Cardiac fibroblast (primary cell): ENCODE results near the gene S1PR1.
"Not testable (repeated sequence)": the region's sequence is repeated elsewhere in the genome, so short reads cannot be mapped to it uniquely, and the experiment has no call there.

Experiments
- DNase-seq, 2 donors: peaks; one replicate each; pipeline versions ENCODE4 v3.0.0 to v3.0.0-alpha.2; 2010; ENCODE audit warnings: low read depth in 2 of 2
- H3K4me3 ChIP-seq, 2 donors: replicated peaks in 1 of 2; 1 replicate in 1 of 2; 2 replicates in 1 of 2; pipeline ENCODE4 v1.5.1; 2011; ENCODE audit warnings: low read depth in 2 of 2, low read length in 2 of 2, mild to moderate bottlenecking in 2 of 2, moderate library complexity in 1 of 2
- TF ChIP-seq, protein P1 (sequence below): IDR thresholded peaks from one replicate; pipeline ENCODE4 v1.5.1; 2011; ENCODE audit warnings: low read depth, mild to moderate bottlenecking, low read length, inconsistent platforms

The S1PR1 gene

DNA sequence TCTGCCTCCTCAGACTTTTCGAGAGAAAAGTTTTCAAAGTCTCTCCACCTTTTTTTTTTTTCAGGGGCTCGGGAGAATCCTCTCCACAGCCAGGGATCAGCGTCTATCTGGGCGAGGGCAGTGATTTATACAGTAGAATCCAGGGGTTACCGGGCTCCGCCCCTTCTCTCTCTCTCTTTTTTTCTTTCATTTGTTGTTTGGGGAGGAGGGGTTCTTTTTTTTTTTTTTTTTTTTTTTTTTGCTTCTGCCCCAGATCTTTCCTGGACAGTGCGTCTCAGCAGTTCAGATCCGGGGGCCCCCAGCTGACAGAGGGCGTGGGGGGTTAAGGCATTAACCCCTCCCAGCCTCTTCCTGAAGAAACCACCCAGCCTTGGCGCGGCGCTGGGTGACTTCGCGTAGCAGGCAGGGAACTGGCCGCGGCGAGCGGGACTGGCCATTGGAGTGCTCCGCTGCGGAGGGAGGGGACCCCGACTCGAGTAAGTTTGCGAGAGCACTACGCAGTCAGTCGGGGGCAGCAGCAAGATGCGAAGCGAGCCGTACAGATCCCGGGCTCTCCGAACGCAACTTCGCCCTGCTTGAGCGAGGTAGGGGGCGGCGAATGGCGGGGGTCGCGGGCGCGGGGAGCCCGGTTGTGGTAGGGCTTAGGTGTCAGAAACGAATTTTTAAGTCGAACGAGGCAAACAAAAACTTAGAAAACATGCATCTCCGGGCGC, at the start of gene S1PR1:
S1PR1 (plus strand) TSS at position 504 of the 713 bp plus-strand sequence. CDS start 1,966 bp downstream, outside the sequence.
- TF ChIP-seq, protein P1, sequence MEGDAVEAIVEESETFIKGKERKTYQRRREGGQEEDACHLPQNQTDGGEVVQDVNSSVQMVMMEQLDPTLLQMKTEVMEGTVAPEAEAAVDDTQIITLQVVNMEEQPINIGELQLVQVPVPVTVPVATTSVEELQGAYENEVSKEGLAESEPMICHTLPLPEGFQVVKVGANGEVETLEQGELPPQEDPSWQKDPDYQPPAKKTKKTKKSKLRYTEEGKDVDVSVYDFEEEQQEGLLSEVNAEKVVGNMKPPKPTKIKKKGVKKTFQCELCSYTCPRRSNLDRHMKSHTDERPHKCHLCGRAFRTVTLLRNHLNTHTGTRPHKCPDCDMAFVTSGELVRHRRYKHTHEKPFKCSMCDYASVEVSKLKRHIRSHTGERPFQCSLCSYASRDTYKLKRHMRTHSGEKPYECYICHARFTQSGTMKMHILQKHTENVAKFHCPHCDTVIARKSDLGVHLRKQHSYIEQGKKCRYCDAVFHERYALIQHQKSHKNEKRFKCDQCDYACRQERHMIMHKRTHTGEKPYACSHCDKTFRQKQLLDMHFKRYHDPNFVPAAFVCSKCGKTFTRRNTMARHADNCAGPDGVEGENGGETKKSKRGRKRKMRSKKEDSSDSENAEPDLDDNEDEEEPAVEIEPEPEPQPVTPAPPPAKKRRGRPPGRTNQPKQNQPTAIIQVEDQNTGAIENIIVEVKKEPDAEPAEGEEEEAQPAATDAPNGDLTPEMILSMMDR, result no peak
- DNase-seq, result peak; percentile 83 to 89
- peak within 1 kb of the TSS; percentile 73 to 78 for H3K4me3 ChIP-seq

DNA sequence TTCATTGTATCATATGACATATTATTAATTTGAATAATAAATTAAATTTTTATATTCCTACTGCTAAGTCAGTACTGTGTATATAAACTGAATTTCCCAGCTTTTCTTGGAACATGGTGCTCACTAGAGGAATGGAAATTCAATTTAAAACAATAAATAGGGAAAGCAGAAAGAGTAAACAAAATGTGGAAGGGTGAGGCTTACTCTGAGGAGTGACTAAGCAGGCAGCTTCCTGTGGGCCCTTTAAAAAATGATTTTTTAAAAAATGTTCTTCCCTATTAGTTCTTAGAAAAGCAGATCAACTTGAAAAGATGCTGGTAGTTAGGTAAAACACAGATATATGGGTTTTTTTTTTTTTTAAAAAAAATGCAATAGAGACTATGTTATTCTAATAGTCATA, 49.5 kb upstream of the S1PR1 start:
- no peak overlapping the region for H3K4me3 ChIP-seq
- TF ChIP-seq, protein P1, result no peak
- peak in 1 of 2 donors; percentile 64 for DNase-seq

DNA sequence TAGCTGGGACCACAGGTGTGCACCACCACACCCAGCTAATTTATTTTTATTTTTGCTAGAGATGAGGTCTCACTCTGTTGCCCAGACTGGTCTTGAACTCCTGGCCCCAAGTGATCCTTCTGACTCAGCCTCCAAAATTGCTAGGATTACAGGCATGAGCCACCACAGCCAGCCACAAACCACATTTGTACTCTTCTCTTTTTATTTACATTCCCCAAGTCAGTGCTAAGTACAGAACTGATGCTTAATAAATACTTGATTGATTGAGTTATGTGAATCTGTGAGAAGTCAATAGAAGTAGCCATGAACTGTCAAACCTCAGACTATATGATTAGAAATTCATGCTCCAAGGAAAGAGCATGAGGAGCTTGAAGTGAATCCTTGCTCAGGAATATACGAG, 48.5 kb upstream of the S1PR1 start:
- TF ChIP-seq, protein P1, result no peak
- no peak overlapping the region for H3K4me3 ChIP-seq
- DNase-seq, result peak in 1 of 2 donors; percentile 42

DNA sequence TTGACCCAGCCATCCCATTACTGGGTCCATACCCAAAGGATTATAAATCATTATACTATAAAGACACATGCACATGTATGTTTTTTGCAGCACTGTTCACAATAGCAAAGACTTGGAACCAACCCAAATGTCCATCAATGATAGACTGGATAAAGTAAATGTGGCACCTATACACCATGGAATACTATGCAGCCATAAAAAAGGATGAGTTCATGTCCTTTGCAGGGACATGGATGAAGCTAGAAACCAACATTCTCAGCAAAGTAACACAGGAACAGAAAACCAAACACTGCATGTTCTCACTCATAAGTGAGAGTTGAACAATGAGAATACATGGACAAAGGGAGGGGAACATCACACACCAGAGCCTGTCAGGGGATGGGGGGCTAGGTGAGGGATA, 47.9 kb upstream of the S1PR1 start:
- not testable (repeated sequence) for H3K4me3 ChIP-seq, DNase-seq

DNA sequence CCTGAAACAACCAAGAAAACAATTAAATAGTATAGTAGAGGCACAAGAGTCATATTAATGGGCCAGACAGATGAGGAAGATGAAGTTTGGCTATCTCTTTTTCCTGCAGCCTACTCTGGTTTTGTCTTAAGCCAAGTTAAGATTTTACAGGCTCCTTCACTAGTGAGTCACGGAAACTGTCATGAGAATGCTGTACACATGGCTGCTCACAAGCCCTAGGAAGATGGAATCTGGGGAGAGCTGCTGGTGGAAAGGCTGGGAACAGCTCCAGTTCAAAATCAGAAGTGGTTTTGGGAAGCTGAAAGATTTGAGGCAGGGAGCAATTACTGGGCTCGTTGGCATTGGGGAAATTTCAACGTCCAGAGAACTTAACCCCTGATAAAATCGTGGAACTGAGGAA, 46.4 kb upstream of the S1PR1 start:
- DNase-seq, result peak; percentile 31 to 34
- TF ChIP-seq, protein P1, result no peak
- no peak overlapping the region for H3K4me3 ChIP-seq

DNA sequence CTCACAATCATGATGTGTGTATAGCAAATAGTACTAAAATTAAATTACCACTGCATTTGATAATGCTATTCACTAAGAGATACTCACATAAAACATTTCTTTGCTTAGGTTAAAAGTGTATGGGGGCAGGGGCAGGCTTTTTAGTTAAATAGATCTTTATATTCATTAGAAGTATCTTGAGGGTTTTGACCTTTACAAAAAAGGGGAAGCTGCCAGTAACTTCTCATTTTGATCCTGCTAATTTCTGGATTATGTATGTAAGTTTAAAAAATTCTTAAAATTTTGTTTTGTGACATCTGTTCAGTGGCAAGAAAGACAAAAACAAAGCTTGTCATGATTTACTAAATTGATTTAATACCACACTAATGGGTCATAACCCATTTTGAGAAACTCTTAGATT, 45.8 kb upstream of the S1PR1 start:
- no peak overlapping the region for H3K4me3 ChIP-seq
- no peak for DNase-seq
- TF ChIP-seq, protein P1, result no peak

DNA sequence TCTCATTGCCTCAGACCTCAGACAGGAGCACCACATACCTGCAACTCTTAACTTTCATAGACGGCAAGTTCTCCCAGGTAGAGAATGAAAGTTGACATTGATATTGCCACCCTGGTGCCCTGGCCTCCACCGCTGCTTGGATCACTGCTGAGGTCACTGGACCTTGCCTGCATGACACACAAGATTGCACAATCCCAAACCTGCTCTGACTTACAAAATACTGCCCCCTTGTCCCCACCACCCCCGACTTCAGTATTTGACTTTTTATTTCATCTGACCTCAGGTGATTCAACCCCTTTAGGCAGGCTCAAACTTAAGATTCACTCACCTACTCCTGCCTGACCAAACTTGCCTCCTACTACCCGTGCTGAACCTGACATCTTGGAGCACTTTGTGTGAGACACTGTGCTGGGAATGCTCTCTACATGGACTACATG, 43.1 kb upstream of the S1PR1 start:
- TF ChIP-seq, protein P1, result no peak
- H3K4me3 ChIP-seq, result no peak overlapping the region
- no peak for DNase-seq
